Left colon (tissue), 2 donors: ENCODE data around the gene DENR. TPM values are rescaled to one million over a fixed set of nuclear protein-coding genes. Genes with fewer than 3 reads are reported as not detected.
"Not testable (repeated sequence)": the region's sequence is repeated elsewhere in the genome, so short reads cannot be mapped to it uniquely, and the experiment has no call there.

Experiments used
- ATAC-seq: fragments of 200-7000 bp; cut with Tn5 transposase; one replicate; pipeline ENCODE4 v1.9.1; 2020; ENCODE audit warnings: mild to moderate bottlenecking, moderate library complexity
- DNase-seq, 2 donors: peaks; one replicate each; pipeline ENCODE4 v3.0.0-alpha.2; 2020
- intact Hi-C, 2 donors: fragments of 100-400 bp; cut with DNase I in 1 of 2; cut with micrococcal nuclease in 1 of 2; formaldehyde crosslinking; loops; one replicate each; pipeline versions ENCODE4 v1.11.2 to v1.14.0; 2022; cut with DNase I, micrococcal nuclease
- total RNA-seq, 2 donors: library from RNA; stranded (reverse); fragmentation: NEBNext Ultra II Directional; extraction: Animal tissue kit (Norgen Biotek cat#: 25700); gene quantifications; one replicate each; pipeline ENCODE4 v1.2.1, GENCODE V29; 2021
- donor health status: DM: no; HTN: no; CAD: no.
- donor health status: DM: yes; HTN: yes; CAD: no.

Gene DENR
- total RNA-seq, 2 donors from 2014 or later = 31.9 to 36.9 TPM

DNA sequence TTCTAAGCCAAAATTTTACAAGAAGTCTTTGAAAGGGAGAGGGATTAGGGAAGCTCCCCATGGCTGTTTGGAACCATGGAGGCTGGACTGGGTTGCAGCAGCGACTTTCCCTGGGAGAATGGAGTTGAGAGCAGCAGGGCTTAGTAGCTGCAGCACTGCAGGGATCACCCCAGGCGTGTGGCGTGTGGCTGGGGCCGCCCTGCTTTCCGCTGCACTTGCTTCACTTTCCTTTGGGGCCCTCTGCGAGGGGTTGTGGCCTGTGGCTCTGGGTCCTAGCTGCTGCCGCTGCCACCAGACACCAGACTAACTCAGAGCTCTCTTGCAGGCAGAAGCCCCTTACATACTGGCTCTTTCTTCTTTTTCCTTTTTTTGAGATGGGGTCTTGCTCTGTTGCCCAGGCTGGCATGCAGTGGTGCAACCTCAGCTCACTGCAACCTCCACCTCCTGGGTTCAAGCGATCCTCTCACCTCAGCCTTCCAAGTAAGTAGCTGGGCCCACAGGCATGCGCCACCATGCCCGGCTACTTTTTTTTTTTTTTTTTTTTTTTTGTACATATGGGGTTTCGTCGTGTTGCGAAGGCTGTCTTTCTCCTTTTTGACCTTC is 47.1 kb downstream of the DENR start:
- intact Hi-C loops = no loop called here
- no peak for ATAC-seq

DNA sequence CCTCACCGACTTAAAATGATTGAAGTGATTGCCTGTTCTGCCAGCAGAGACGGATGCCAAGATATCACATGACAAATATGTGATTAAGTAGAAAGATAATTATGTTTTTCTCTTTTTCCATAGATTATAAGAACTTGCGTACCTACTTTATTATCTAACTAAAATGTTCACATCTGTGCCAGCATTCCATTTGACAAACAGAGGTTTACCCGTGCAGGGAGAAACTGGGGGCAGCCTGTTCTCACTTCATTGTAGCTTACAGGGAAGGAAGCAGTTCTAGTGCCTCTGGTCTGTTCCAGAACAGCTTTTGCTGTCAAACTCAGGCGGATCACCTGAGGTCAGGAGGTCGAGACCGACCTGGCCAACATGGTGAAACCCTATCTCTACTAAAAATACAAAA is 51.3 kb downstream of the DENR start:
- DNase-seq (no peak), ATAC-seq (no peak)
- intact Hi-C loops = no loop called here

More for the DNA sequence above, 47.1 kb downstream of the DENR start:
- DNase-seq = no peak

DNA sequence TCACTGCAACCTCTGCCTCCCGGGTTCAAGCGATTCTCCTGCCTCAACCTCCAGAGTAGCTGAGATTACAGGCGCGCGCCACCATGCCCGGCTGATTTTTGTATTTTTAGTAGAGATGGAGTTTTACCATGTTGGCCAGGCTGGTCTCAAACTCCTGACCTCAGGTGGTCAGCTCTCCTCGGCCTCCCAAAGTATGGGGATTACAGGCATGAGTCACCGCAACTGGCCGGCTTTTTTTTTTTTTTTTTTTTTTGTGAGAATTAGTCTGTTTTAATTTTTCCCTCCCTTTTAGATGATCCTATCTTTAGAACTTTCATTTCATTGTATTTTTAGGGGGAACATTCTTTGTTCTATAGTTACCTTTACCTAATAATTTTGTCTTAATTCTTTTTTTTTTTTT is 52.3 kb downstream of the DENR start:
- ATAC-seq, intact Hi-C loops, DNase-seq: not testable (repeated sequence)

DNA sequence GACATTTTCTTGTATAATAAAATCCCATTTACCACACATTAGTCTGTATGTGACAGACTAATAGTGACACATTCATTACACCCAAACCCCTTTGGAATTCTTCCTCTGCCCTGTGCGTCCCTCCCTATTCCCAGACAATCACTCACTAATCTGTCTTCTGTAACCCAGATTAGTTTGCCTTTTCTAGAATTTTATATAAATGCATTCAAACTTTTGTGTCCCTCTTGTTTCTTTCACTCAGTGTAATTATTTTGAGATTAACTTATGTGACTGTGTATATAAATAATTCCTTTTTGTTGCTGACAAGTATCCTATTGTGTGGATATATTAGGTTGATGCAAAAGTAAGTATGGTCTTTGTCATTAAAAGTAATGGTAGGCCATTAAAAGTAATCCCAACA is 55.0 kb downstream of the DENR start:
- DNase-seq (no peak), ATAC-seq (no peak)
- intact Hi-C loops = no loop called here

DNA sequence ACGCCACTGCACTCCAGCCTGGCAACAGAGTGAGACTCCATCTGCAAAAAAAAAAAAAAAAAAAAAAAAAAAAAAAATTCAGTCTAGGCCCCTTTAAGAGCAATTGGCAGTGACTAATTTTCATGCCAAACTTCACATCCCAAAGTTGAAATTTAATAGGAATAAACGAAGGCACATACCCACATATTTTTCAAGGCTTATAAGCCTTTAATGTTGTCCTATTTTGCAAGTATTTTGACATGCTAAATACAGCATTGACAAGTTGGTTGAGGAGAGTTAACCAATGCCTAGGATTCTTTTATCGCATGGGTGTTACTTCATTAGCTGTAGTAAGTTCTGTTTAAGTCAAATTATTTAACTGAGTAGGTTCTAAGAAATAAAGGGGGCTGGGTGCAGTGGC is 59.2 kb downstream of the DENR start:
- DNase-seq (no peak), ATAC-seq (no peak)
- intact Hi-C loops = no loop called here

DNA sequence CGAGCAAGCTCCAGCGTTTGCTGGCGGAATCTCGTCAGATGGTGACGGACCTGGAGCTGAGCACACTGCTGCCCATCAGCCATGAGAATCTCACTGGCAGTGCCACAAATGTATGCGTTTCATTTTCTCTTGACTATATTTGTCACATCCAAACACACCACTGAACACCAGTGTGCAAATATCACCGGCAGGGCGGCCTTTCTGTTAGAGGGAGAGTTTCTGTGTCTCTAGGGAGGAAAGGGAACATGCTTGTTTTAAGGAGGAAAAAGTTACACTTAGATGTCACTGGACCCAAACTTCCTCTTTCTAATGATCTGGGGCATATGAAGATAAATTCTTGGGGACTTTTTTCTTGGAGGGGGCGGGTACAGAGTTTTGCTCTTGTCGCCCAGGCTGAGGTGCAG is 60.7 kb downstream of the DENR start:
- intact Hi-C loops = no loop called here
- DNase-seq (no peak), ATAC-seq (no peak)

DNA sequence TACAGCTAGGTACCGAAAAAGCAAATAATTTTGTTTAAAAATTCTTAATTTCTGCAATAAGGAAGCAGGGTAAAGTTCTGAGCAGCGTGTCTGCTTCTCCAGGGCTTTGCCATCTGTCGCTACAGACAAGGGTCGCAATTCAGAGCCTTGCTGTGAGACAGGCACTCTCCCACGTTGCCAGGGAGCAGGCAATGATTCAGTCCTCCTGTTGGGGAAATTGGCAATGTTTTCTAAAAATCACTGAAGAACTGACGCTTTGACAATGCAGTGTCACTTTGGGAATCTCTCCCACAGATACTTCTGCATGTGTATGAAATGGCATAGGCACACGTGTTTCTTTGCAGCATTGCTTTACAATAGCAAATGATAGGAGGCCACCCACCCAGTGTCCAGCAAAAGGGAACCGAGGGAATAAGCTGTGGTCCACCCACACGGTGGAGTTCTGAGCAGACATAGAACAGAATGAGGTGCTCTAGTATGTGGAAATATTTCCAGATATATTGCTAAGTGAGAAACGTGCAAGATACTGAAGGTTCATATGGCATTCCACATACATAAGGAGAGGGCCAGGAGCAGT is 66.7 kb downstream of the DENR start:
- DNase-seq = no peak
- no peak for ATAC-seq

DNA sequence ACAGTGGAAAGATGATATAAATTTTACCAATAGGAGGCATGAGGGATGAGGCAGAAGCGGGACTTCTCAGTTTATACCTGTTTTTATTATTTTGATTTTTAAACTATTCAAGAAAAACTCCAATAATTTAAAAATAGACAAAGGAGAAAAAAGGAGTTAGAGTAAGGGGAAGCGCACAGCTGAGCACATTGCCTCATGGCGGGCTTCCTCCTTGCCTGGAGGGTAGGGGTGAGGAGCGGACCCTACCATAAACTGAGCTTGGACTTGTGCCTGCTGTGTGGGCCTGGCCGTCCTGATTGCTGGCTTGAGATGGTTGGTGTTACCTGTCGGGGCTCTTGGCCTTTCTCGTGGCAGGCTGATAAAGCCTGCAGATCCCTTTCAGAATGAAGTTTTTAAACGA is 67.5 kb downstream of the DENR start:
- DNase-seq = no peak
- intact Hi-C loops = no loop called here
- ATAC-seq = no peak

More for the DNA sequence above, 66.7 kb downstream of the DENR start:
- intact Hi-C loops = no loop called here

Other genes starting within 250 kb of the DENR start
- 10 to 100 TPM; 49.4 to 67.4 TPM for gene RSRC2, start 225.9 kb upstream of the DENR start, total RNA-seq
- 10 to 100 TPM; 10.1 to 17.5 TPM for gene KNTC1, start 225.6 kb upstream of the DENR start, total RNA-seq
- gene HCAR2, start 49.5 kb upstream of the DENR start, total RNA-seq = under 1 TPM in 1 of 2 donors, not detected in 1; 0.49 TPM
- gene HCAR3, start 36.0 kb upstream of the DENR start, total RNA-seq = under 1 TPM in 1 of 2 donors, not detected in 1; 0.11 TPM
- gene HCAR1, start 22.0 kb upstream of the DENR start, total RNA-seq = under 1 TPM in 1 of 2 donors, not detected in 1; 0.06 TPM
- gene CCDC62, start 21.7 kb downstream of the DENR start, total RNA-seq = under 1 TPM; 0.40 to 0.42 TPM
- gene HIP1R, start 82.6 kb downstream of the DENR start, total RNA-seq = 10 to 100 TPM; 62.3 to 66.4 TPM
- gene VPS37B, start 143.3 kb downstream of the DENR start, total RNA-seq = 10 to 100 TPM; 66.4 to 86.7 TPM
- gene ABCB9, start 213.6 kb downstream of the DENR start, total RNA-seq = 1 to 10 TPM; 4.6 to 4.9 TPM
- gene OGFOD2, start 222.4 kb downstream of the DENR start, total RNA-seq = 10 to 100 TPM; 22.2 to 22.4 TPM
- gene ARL6IP4, start 227.9 kb downstream of the DENR start, total RNA-seq = 100 to 1,000 TPM; 136 to 158 TPM